ENCODE results near the gene GSE1.

- TF ChIP-seq CTCF (conservative IDR thresholded peaks at IDR 0.05; ENCODE audit: low read depth in 2 of 2) (no peak), POLR2AphosphoS5 (IDR thresholded peaks at IDR 0.05; ENCODE audit: low read depth) (no peak), CREB1 (CRISPR knock-in tag; IDR thresholded peaks at IDR 0.05; ENCODE audit: low read depth) (no peak), REST (IDR thresholded peaks at IDR 0.05; ENCODE audit: unreplicated experiment) (no peak), EZH2phosphoT487 (IDR thresholded peaks at IDR 0.05; ENCODE audit: unreplicated experiment) (no peak), EZH2 (IDR thresholded peaks at IDR 0.05; ENCODE audit: low read depth, unreplicated experiment) (no peak), JUNB (IDR thresholded peaks at IDR 0.05; ENCODE audit: unreplicated experiment) (no peak)
Observed at GRCh38 chr16:85616607-85617321, 3.6 kb downstream of the GSE1 start.
